NCI-H446 treated with DMSO at 0.1 percent for 48 hours (cell line): Measurements from ENCODE around the gene SMURF2.
"Not testable (repeated sequence)": the region's sequence is repeated elsewhere in the genome, so short reads cannot be mapped to it uniquely, and the experiment has no call there.

Source experiments
- DNase-seq: peaks from one replicate; lab custom pipeline; 2025; lab: John Stamatoyannopoulos, UW

Gene SMURF2

DNA sequence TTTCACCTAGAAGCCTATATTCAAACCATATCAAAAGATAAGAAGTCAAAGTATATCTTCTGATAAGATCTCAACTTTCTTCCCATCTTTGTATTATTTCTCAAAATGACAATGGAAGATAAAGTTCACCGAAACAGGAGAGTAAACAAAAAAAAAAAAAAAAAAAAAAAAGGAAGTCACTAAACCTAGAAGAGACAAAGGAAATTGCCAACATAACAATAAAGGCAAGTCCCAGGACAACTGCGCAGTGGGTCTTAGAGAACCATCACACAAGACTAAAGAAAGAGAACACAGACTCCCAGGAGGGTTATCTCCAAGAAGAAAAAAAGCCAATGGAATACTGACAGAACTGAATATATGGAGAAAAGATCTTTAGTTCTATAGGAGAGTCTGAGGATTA, 65.7 kb downstream of the SMURF2 start:
- DNase-seq, result no peak

DNA sequence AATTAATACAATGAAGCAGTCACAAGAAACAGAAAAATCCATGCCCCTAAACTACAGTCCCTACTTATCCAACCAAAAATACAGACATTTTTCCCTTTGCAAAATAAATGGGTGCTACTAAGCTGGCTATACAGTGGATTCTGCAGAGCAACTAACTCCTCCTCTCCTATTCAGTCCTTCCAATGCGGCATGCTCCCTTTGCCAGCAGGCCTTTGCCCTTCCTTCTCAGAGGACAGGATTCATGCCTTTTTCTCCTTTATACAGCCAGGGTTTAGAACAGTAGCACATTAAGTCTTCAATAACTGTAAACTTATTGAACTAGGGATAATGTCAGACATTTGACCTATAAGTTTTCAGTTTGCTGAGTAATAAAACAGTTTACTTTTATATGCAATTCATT, 70.2 kb downstream of the SMURF2 start:
- DNase-seq, result no peak

GRCh38 chr17:64585146-64585545, 77.0 kb downstream of the SMURF2 start:
- no peak for DNase-seq

GRCh38 chr17:64583038-64583437, 79.1 kb downstream of the SMURF2 start:
- no peak for DNase-seq

DNA sequence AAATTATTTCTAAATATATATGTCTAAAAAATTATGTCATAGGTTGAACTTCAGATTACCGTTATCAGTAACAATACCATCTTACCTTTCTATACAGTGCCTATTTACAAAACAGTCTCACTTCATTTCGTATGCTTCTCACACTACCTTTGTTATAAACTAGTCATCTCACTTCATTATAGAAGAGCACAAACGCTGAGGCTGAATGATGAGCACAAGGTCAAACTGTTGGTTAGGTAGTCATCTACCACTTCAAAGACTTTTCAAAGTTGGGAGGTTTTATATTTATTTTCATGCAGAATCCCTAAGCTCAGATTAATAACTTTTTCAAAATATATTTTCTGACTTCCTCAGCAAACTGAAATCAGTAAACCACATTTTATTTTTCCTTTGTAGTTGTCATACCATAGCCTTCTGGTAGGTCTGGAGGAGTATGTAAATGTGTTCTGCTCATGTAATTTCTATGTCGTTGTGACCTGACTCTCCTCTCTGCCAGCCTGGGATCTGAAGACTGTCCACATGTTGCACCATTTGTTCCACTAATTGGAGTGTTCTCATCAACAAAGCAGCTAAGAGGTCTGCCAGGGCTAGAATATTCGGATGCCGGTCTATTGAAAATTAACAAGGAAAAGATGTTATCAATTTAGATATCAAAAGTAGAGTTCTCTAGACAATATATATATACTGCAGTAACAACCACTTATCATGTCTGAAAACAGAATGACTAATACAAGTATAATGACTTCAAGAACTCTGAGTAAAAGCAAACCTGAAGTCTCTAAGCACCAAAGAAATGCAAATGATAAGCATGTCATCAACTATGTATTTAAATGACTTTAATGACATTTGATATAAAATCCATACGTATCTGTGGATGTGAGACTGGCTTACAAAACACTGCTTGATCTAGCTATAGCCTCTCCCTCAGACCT, 81.5 kb downstream of the SMURF2 start:
- DNase-seq, result no peak

DNA sequence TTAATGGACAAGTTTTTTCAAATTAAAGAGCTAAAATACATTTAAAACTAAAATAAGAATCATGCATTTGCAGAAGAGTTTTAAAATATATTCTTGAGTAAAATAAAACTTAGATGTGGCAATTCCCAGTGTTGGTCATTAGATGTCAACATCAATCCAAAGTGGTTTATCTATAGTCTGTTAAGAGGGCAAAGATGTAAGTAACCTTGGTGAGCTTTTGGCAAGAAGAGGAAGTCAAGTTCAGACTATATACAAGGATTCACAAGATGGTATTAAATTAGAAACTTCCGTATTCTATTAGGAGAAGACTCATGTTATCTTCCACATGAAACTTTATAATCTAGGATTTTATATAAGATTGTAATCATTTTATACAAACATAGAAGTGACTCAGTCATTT, 82.2 kb downstream of the SMURF2 start:
- DNase-seq, result no peak

GRCh38 chr17:64577025-64577424, 85.1 kb downstream of the SMURF2 start:
- DNase-seq, result not testable (repeated sequence)

GRCh38 chr17:64575431-64575830, 86.7 kb downstream of the SMURF2 start:
- no peak for DNase-seq

DNA sequence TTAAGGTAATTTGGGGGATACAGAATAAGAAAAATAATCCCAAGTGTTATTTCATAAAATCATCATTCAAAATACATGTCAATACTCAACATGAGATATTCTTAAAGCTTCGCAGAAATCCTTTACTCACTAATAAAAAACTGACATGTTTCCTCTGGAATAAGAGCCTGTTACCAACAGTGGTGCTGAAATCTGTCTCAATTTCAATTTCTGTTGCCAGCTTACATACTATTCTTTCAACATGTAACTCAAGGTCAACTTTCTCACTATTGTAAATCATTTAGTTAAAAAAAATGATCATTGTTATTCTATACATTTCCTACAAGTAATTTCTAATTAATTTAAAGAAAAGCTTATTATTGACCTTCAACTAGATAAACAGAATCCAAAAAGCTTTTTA, 87.5 kb downstream of the SMURF2 start:
- DNase-seq, result no peak

DNA sequence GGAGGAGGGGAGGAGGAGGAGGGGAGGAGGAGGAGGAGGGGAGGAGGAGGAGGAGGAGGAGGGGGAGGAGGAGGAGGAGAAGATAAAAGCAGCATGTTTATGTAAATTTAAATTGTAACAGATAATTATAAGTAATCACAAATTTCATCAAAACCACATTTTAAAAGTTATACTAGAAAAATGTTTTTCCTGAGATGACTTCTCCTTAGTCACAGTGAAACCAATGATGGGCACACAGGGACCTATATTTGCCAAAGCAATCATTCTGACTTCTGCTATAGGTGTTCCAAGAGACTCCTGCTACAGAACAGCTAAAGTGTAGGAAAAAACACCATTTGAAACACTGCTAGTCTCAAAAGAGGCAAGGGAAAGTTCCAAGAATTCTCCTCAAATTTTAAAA, 88.9 kb downstream of the SMURF2 start:
- no peak for DNase-seq

GRCh38 chr17:64572682-64573154, 89.4 kb downstream of the SMURF2 start:
- DNase-seq, result no peak

GRCh38 chr17:64571746-64572145, 90.4 kb downstream of the SMURF2 start:
- DNase-seq, result no peak

DNA sequence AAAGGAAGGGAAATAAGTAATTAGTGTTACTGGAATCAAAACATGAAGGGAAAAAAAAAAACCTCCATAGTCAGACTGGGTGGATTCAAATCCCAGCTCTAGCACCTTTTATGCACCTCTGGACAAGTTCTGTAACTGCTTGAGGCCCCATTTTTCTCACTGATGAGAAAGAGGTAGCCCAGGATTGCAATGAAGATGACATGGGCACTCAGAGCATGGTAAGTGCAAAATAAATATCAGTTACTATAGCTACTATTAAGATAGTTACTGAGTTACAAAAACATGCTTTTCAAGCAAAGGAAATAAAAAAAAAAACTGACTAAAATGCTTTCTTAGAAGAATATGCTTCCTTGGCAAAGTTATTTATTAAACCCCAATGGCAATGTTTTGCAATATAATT, 96.5 kb downstream of the SMURF2 start:
- no peak for DNase-seq

DNA sequence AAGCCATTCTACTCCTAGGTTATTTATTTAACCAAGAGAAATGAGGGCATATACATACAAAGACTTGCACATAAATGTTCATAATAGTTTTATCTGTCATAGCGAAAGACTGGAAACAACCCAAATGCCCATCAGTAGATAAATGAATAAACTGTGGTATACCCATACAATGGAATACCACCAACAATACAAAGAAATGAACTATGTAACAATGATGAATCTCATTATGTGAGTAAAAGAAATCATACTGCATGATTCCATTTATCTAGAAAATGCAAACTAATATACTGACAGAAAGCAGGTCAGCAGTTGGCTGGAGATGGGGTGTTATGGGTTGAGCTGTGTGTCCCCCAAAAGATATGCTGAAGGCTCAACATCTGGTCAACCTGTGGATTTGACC, 98.0 kb downstream of the SMURF2 start:
- DNase-seq, result no peak

- DNase-seq, result no peak
Observed at GRCh38 chr17:64555281-64555680, 106.8 kb downstream of the SMURF2 start.

DNA sequence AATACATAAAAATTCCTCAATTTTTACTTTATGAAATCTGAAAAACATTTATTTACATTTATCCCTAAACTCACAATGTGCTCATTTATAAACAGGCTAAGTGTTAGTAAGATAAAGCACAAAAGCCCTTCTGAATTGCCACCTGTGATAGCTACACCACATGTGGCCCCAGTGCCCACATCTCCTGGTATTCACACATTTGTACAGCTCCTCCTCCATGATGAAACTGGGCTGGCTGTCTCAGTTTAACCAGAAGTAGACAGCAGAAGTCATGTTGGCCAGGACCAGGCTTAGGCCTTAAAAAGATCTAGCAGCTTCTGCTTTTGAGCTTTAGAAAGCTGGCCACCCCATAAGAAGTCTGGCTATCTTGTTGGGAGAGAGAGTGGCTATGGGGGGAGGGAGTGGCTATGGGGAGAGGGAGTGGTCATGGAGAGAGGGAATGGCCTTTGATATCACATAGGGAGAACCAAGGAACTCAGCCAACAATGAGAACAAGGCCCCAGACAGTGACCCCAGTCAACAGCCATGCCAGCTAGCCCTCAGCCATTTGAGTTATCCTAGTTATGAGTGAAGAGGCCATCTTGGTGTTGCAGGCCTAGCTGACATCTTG, 108.0 kb downstream of the SMURF2 start:
- DNase-seq, result no peak

GRCh38 chr17:64551461-64551860, 110.6 kb downstream of the SMURF2 start:
- no peak for DNase-seq

- no peak for DNase-seq
Observed at GRCh38 chr17:64547319-64547718, 114.8 kb downstream of the SMURF2 start.

- DNase-seq, result no peak
Observed at GRCh38 chr17:64546716-64547115, 115.4 kb downstream of the SMURF2 start.

DNA sequence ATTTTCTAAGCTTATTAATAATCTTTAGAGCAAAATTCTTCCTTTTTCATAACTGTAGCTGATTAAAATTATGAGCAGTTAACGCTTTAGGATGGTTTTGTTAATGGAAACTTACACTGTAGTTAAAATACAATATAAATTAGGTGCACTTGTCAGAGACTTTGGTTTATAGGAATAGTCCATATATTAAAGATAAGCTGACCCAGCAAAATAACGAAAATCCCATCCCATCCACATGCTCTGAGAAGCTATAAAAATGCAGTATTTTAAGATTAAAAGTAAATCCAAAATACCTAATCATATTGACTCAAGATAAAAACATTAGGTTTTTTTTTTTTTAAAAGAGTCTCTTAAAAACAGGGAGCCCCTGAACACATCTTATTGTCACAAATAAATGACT, 117.4 kb downstream of the SMURF2 start:
- no peak for DNase-seq

GRCh38 chr17:64540118-64540776, 121.9 kb downstream of the SMURF2 start:
- no peak for DNase-seq

DNA sequence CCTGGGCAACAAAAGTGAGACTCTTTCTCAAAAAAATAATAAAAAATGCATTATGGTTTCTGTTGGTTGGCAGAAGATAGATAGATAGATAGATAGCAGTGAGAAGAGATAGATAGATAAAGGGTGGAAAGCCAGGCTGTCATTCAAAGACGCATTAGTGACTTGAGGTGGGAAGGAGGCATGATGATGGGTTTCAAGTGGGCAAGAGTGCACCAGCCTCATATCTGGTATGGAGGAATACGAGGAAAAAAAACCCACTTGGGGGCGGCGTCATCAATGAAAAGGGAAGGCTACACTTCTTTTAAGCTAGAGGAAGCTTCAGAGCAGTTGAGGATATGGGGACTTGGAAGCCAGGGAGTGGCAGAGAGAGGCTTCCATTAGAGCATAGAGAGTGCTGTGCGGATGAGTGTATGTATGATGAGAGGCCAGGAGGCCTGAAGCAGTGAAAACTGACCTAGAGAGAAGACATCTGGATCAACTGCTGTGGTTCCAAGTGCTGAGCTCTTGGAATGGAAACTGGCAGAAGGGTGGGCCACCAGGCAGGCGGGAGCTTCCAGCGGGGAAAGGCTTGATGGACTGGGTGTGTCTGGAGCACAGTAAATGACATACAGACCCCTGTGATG, 123.5 kb downstream of the SMURF2 start:
- DNase-seq, result no peak
